SK-N-SH treated with all-trans-retinoic acid at 6 μM for 48 hours (cell line): ENCODE measurements around the gene MRPL30.

Source experiments
- BACH2 ChIP-seq: fragments of 250-450 bp; sonication (Bioruptor Pico); IDR thresholded peaks from 2 replicates; pipeline ENCODE4 v1.9.0; 2021; ENCODE audit warnings: mild to moderate bottlenecking, borderline replicate concordance
- CSDC2 ChIP-seq: fragments of 250-450 bp; sonication (Bioruptor Pico); IDR thresholded peaks from 2 replicates; pipeline ENCODE4 v1.5.0; 2020; ENCODE audit warnings: mild to moderate bottlenecking, moderate library complexity
- CSRNP3 ChIP-seq: fragments of 250-450 bp; sonication (Bioruptor Pico); IDR thresholded peaks from 2 replicates; pipeline ENCODE4 v1.5.1; 2021; ENCODE audit warnings: mild to moderate bottlenecking, moderate library complexity
- ESRRG ChIP-seq: fragments of 250-450 bp; sonication (Bioruptor Pico); IDR thresholded peaks from 2 replicates; pipeline ENCODE4 v1.6.1; 2021; ENCODE audit warnings: mild to moderate bottlenecking
- GLIS3 ChIP-seq: fragments of 250-450 bp; sonication (Bioruptor Pico); IDR thresholded peaks from 2 replicates; pipeline ENCODE4 v1.5.0; 2020; ENCODE audit warnings: mild to moderate bottlenecking, moderate library complexity
- OSR1 ChIP-seq: fragments of 250-450 bp; sonication (Bioruptor Pico); IDR thresholded peaks from 2 replicates; pipeline ENCODE4 v1.8.0; 2022; ENCODE audit warnings: moderate library complexity, mild to moderate bottlenecking, inconsistent platforms
- PATZ1 ChIP-seq: fragments of 250-450 bp; sonication (Bioruptor Pico); IDR thresholded peaks from 2 replicates; pipeline ENCODE4 v1.8.0; 2020; ENCODE audit warnings: mild to moderate bottlenecking, moderate library complexity, borderline replicate concordance
- POU6F1 ChIP-seq: fragments of 250-450 bp; sonication (Bioruptor Pico); IDR thresholded peaks from 2 replicates; pipeline ENCODE4 v1.8.0; 2021; ENCODE audit warnings: low read depth, mild to moderate bottlenecking, moderate library complexity, borderline replicate concordance
- TOX ChIP-seq: fragments of 250-450 bp; sonication (Bioruptor Pico); IDR thresholded peaks from 2 replicates; pipeline ENCODE4 v1.8.0; 2021; ENCODE audit warnings: mild to moderate bottlenecking, moderate library complexity, borderline replicate concordance
- ZC3H10 ChIP-seq: fragments of 250-450 bp; sonication (Bioruptor Pico); IDR thresholded peaks from 2 replicates; pipeline ENCODE4 v1.5.1; 2021; ENCODE audit warnings: mild to moderate bottlenecking, moderate library complexity
- ZFP30 ChIP-seq: fragments of 450-650 bp; formaldehyde crosslinking; IDR thresholded peaks from 2 replicates; pipeline ENCODE4 v1.5.0; 2022; ENCODE audit warnings: mild to moderate bottlenecking, moderate library complexity
- ZNF70 ChIP-seq: fragments of 450-650 bp; formaldehyde crosslinking; IDR thresholded peaks from 2 replicates; pipeline ENCODE4 v1.5.0; 2020; ENCODE audit warnings: mild to moderate bottlenecking, moderate library complexity
- ZNF8 ChIP-seq: fragments of 450-650 bp; formaldehyde crosslinking; IDR thresholded peaks from 2 replicates; pipeline ENCODE4 v1.5.0; 2020; ENCODE audit warnings: mild to moderate bottlenecking, moderate library complexity

- no peak for TF ChIP-seq OSR1 (CRISPR knock-in tag)
- no peak for TF ChIP-seq PATZ1
- no peak for TF ChIP-seq GLIS3
- TF ChIP-seq TOX: no peak
- no peak for TF ChIP-seq ZC3H10
- no peak for TF ChIP-seq ZNF8 (CRISPR knock-in tag)
- no peak for TF ChIP-seq ESRRG
- no peak for TF ChIP-seq ZFP30
- no peak for TF ChIP-seq BACH2
- no peak for TF ChIP-seq POU6F1 (CRISPR knock-in tag)
- no peak for TF ChIP-seq CSDC2
- no peak for TF ChIP-seq ZNF70 (CRISPR knock-in tag)
- no peak for TF ChIP-seq CSRNP3
These were observed 14.8 kb upstream of the MRPL30 start for GRCh38 chr2:99166218-99166617.
